Stomach (tissue), 4 donors: Measurements from ENCODE around the gene STPG2.

Source experiments
- CTCF ChIP-seq, 7 experiments: fragments of 450-650 bp in 4 of 7; fragments of 200-600 bp in 3 of 7; sonication (generic) in 3 of 7; IDR thresholded peaks; one replicate each; pipeline ENCODE4 v1.5.1; 2016 to 2019; ENCODE audit warnings: antibody characterized with exemption in 7 of 7, control low read depth in 2 of 7, mild to moderate bottlenecking in 1 of 7
- POLR2A ChIP-seq, 4 donors: fragments of 450-650 bp; IDR thresholded peaks; one replicate each; pipeline ENCODE4 v1.6.1; 2016; ENCODE audit warnings: antibody characterized with exemption in 4 of 4, control low read depth in 2 of 4, mild to moderate bottlenecking in 1 of 4, moderate library complexity in 1 of 4

DNA sequence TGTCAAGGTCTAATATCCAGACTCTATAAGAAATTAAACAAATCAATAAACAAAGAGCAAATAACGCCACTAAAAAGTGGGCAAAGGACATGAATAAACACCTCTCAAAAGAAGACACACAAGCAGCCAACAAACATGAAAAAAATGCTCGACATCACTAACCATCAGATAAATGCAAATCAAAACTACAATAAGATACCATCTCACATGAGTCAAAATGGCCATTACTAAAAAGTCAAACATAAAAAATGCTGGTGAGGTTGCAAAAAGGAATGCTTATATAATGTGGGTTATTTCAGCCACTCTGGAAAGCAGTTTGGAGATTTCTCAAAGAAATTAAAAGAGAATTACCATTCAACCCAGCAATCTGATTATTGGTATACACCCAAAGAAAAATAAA, 481.1 kb downstream of the STPG2 start:
- TF ChIP-seq CTCF (IDR thresholded peaks at IDR 0.05) (no peak), POLR2A (IDR thresholded peaks at IDR 0.05) (no peak)
